Liver (tissue), 3 donors: ENCODE results near the gene TBC1D3B.
"Not testable (repeated sequence)": the region's sequence is repeated elsewhere in the genome, so short reads cannot be mapped to it uniquely, and the experiment has no call there.

Experiments used
- ATF3 ChIP-seq: IDR thresholded peaks from 2 replicates; pipeline ENCODE4 v1.6.1; 2016; ENCODE audit warnings: antibody characterized with exemption
- CTCF ChIP-seq: fragments of 150-350 bp; IDR thresholded peaks from 2 replicates; pipeline ENCODE4 v1.5.1; 2017; ENCODE audit warnings: improper control_type of control experiment, low read depth, low read length; ENCODE audit not compliant: missing input control
- EGR1 ChIP-seq, 2 donors: IDR thresholded peaks; 2 replicates each; pipeline ENCODE4 v1.6.1; 2016 to 2018; ENCODE audit warnings: antibody characterized with exemption in 2 of 2, low read depth in 2 of 2
- SP1 ChIP-seq: IDR thresholded peaks from 2 replicates; pipeline ENCODE4 v1.6.1; 2018; ENCODE audit warnings: antibody characterized with exemption, mild to moderate bottlenecking
- TAF1 ChIP-seq: conservative IDR thresholded peaks from 2 replicates; pipeline ENCODE4 v1.6.1; 2016; ENCODE audit warnings: antibody characterized with exemption, mild to moderate bottlenecking
- donor health status: healthy.
- donor health status: healthy.

GRCh38 chr17:36215406-36216308 is 39.2 kb upstream of the TBC1D3B start:
- TF ChIP-seq CTCF; EGR1 (IDR thresholded peaks at IDR 0.05; ENCODE audit: low read depth in 2 of 2); TAF1; SP1; ATF3: not testable (repeated sequence)
